A673 (cell line): ENCODE data around the gene TMEM91.

Source experiments
- EZH2 ChIP-seq: fragments of 200-600 bp; sonication (generic); IDR thresholded peaks from 2 replicates; pipeline ENCODE4 v1.6.1; 2017; ENCODE audit warnings: borderline replicate concordance, low read depth, mild to moderate bottlenecking, mixed read lengths, antibody characterized with exemption, low read length; ENCODE audit not compliant: poor library complexity, severe bottlenecking
- TF ChIP-seq, protein P1 (sequence below): fragments of 300-800, 200-600 bp; sonication (generic); conservative IDR thresholded peaks from 2 replicates; pipeline ENCODE4 v1.5.1; 2017; ENCODE audit warnings: low read depth, mild to moderate bottlenecking, antibody characterized with exemption, low read length, moderate library complexity, mixed read lengths

GRCh38 chr19:41363371-41363752, 13.0 kb upstream of the TMEM91 start:
- TF ChIP-seq, protein P1, sequence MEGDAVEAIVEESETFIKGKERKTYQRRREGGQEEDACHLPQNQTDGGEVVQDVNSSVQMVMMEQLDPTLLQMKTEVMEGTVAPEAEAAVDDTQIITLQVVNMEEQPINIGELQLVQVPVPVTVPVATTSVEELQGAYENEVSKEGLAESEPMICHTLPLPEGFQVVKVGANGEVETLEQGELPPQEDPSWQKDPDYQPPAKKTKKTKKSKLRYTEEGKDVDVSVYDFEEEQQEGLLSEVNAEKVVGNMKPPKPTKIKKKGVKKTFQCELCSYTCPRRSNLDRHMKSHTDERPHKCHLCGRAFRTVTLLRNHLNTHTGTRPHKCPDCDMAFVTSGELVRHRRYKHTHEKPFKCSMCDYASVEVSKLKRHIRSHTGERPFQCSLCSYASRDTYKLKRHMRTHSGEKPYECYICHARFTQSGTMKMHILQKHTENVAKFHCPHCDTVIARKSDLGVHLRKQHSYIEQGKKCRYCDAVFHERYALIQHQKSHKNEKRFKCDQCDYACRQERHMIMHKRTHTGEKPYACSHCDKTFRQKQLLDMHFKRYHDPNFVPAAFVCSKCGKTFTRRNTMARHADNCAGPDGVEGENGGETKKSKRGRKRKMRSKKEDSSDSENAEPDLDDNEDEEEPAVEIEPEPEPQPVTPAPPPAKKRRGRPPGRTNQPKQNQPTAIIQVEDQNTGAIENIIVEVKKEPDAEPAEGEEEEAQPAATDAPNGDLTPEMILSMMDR = no peak
- no peak for TF ChIP-seq EZH2
